Measurements from ENCODE around the gene NALCN.

NALCN gene

GRCh38 chr13:101036546-101036945 is 379.8 kb downstream of the NALCN start:
- TF ChIP-seq CTCF (IDR thresholded peaks at IDR 0.05), result no peak

- no peak for TF ChIP-seq CTCF (IDR thresholded peaks at IDR 0.05)
Measured at GRCh38 chr13:101035119-101035620, 381.1 kb downstream of the NALCN start.

- no peak for TF ChIP-seq CTCF (IDR thresholded peaks at IDR 0.05)
Measured at GRCh38 chr13:101026736-101027398, 389.4 kb downstream of the NALCN start.

- no peak for TF ChIP-seq CTCF (IDR thresholded peaks at IDR 0.05)
Measured at GRCh38 chr13:101026328-101026727, 390.0 kb downstream of the NALCN start.

GRCh38 chr13:101025925-101026324 is 390.4 kb downstream of the NALCN start:
- TF ChIP-seq CTCF (IDR thresholded peaks at IDR 0.05), result no peak

- TF ChIP-seq CTCF (IDR thresholded peaks at IDR 0.05), result no peak
Measured at GRCh38 chr13:101025519-101025918, 390.8 kb downstream of the NALCN start.

GRCh38 chr13:101019126-101019525 is 397.2 kb downstream of the NALCN start:
- no peak for TF ChIP-seq CTCF (IDR thresholded peaks at IDR 0.05)

GRCh38 chr13:101018720-101019119 is 397.6 kb downstream of the NALCN start:
- no peak for TF ChIP-seq CTCF (IDR thresholded peaks at IDR 0.05)

All from LNCAP (cell line).